Tibial nerve (tissue), 4 donors: ENCODE data around the gene EIF1AD.

ENCODE experiments used
- EP300 ChIP-seq, 2 donors: sonication (generic); formaldehyde crosslinking; IDR thresholded peaks; one replicate each; pipeline ENCODE4 v1.6.1; 2017; ENCODE audit warnings: antibody characterized with exemption in 2 of 2, mild to moderate bottlenecking in 1 of 2
- POLR2A ChIP-seq, 2 donors: fragments of 450-650 bp; IDR thresholded peaks; one replicate each; pipeline ENCODE4 v1.6.1; 2017; ENCODE audit warnings: antibody characterized with exemption in 2 of 2, mild to moderate bottlenecking in 2 of 2, moderate library complexity in 2 of 2
- TF ChIP-seq, protein P1 (sequence below), 5 experiments: fragments of 200-600 bp in 3 of 5; fragments of 450-650 bp in 2 of 5; sonication (generic) in 3 of 5; IDR thresholded peaks; one replicate each; pipeline ENCODE4 v1.5.1; 2016 to 2019; ENCODE audit warnings: antibody characterized with exemption in 5 of 5, mild to moderate bottlenecking in 3 of 5, moderate library complexity in 2 of 5

GRCh38 chr11:66032957-66033735, 31.2 kb upstream of the EIF1AD start:
- TF ChIP-seq, protein P1, sequence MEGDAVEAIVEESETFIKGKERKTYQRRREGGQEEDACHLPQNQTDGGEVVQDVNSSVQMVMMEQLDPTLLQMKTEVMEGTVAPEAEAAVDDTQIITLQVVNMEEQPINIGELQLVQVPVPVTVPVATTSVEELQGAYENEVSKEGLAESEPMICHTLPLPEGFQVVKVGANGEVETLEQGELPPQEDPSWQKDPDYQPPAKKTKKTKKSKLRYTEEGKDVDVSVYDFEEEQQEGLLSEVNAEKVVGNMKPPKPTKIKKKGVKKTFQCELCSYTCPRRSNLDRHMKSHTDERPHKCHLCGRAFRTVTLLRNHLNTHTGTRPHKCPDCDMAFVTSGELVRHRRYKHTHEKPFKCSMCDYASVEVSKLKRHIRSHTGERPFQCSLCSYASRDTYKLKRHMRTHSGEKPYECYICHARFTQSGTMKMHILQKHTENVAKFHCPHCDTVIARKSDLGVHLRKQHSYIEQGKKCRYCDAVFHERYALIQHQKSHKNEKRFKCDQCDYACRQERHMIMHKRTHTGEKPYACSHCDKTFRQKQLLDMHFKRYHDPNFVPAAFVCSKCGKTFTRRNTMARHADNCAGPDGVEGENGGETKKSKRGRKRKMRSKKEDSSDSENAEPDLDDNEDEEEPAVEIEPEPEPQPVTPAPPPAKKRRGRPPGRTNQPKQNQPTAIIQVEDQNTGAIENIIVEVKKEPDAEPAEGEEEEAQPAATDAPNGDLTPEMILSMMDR (IDR thresholded peaks at IDR 0.05): no peak
- TF ChIP-seq POLR2A (IDR thresholded peaks at IDR 0.05) (no peak), EP300 (IDR thresholded peaks at IDR 0.05) (no peak)
